Activated CD4-positive, alpha-beta T cell treated with anti-CD3 and anti-CD28 coated beads, Interleukin-2, amount 50 U/mL, for 16 hours (primary cell): ENCODE data around the gene DOCK2.
"Not testable (repeated sequence)": the region's sequence is repeated elsewhere in the genome, so short reads cannot be mapped to it uniquely, and the experiment has no call there.

Experiments
- DNase-seq: peaks from one replicate; pipeline ENCODE4 v3.0.0-alpha.2; 2020

The DOCK2 gene

DNA sequence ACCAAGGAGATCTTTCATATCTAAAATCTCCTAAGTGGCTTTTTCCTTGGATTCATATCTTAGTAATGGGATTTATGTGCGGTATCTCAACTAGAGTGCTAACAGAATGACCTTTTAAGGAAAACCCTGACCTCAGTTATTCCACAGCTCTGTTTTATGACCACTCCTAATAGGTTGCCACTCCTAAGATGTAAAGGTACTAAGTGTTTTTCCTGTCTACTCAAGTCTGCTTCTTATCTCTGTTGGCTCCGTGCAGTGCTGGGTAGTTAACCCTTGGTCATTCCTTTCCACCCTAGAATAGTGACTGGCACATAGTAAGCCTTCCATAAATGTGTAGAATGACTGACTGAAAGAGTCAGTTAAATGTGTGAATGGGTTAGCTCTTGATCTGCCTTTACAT is 161.4 kb downstream of the DOCK2 start:
- no peak for DNase-seq

DNA sequence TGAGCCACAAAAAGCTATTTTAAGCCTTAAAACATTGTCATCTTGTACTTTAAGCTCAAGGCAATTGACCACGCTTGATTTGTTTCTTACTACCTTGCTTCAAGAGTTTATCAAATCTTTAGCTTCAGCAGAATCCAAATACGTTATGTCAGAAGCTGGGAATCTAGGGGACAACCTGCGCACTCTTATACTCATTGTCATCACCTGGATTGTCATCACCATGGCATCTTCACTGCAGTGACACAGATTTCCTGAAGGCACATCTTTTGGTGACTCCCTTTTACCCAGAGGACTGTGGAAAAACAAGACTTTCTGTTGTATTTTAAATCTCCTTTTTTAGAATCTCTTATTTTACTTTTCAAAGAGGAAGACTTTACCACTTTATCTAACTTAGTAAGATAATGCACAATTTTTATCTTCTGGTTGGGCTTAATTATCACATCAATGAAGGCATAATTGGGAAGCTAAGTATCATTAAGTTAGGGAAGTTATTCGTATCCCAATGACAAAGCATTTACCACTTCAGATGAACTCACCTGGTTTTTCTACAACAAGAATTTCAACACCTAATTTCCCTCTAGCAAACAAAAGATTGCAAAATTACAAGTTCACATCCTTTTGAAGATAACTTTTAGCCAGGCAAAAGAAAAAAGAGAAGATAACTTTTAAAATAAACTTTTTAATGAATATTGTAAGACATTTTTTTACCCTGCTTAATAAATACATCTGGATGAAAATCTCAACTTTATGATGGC is 162.0 kb downstream of the DOCK2 start:
- no peak for DNase-seq

DNA sequence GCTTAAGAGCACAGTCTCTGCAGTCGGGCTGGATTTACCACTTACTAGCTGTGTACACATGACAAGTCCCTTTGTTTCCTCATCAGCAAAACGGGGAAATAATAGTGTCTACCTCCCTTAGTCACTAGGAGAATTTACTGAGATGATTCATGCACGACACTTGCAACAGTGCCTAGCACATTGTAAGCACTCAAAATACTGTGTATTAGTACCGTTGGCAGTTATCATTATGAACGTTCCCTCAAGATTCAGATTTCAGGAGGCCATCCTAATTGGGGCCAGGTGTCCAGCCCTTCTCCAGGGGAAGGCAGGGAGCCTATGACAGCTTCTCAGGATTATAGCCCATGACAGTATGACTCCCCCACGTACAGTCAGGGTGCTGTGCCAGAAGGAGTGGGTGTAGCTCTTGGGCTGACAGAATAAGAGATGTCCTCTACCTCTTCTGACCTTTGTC is 164.3 kb downstream of the DOCK2 start:
- DNase-seq, result peak; percentile 63

DNA sequence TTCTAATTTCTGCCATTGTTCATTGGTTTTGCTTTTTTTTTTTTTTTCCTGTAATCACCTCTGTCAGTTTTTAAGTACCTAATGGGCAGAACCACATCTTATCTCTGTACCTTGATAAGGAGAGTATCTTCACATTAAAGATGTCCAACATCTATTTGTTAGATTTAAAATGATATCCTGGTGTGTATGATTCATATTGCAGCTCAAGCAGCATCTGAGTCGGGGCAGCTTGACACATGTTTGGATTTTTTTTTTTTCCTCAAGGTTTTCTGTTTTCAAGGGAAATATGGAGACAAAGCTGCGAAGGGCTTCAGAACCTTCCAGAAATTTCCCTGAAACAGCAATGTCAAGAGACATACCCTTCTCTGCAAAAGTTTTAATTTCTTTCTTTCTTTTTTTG is 164.7 kb downstream of the DOCK2 start:
- DNase-seq, result no peak

DNA sequence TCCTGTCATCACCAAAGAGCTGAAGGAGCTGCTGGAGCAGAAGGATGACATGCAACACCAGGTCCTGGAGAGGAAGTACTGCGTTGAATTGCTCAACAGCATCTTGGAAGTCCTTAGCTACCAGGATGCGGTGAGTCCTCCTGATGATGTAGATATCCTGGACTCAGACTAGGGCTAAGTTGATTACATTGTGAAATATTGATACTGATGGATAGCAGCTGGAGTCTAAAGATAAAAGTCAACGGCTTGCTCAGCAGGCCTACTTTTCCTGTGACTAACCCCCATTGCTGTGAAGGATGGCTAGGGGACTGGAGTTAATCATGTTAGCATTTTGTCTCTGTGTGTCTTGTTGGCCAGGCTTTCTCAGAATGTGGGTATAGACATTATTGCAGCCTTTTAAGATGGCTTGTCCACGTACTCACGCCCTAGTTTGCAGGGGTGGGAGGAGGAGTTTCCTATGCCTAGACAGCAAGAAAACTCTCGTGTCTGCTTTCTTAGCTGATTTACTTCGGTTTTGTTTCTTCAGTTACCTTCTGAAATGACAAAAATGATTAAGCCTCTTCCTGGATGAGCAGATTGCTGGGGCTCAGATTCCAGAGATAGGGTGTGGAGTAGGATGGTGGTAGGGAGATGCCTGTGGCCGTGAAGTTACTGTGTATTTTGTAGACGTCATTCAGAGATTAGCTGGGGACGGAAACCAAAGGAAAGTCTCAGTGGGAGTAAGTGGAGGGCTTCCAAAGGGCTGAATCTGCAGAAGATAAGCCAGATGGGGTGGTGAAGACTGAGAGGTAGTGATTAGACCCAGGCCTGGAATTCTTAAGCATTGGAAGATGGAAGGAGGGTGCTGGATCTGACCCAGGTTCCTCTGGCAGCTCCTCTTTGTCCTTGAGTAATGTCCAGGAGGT is 166.3 kb downstream of the DOCK2 start:
- DNase-seq, result peak; percentile 12

DNA sequence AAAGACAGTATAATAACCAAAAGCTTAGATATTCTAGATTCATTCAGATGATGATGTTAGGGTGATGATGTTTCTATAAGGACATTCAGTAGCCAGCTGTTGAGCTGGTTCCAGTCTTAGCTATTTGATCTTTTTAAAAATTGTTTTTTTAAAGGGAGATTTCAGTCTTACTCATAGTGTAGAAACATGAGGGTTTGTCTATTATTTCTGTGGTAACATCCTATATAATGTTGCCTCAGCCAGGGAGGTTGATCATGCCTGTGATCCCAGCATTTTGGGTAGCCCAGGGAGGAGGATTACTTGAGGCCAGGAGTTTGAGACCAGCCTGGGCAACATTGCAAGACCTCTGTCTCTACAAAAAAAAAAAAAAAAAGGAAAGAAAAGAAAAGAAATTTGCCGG is 167.8 kb downstream of the DOCK2 start:
- DNase-seq, result peak; percentile 37

DNA sequence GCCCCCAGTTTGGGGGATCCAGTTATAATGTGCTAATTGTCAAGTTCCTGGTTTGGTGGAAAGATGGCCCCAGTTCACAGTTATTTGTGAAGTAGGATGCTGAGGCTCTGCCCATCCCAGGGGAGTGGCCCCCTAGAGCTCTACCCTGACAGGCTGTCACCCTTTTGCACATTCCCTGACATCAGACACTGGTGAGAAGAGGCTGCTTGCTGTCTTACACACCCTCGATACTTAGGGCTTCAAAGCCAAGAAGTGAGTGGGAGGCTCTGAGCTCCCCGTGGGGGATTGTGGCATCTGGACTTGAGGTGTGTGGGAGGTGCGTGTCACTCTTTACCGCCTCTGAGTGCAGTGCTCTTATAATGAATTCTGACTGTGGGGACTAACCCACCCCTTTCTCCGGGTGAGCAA is 168.5 kb downstream of the DOCK2 start:
- DNase-seq, result peak; percentile 77

DNA sequence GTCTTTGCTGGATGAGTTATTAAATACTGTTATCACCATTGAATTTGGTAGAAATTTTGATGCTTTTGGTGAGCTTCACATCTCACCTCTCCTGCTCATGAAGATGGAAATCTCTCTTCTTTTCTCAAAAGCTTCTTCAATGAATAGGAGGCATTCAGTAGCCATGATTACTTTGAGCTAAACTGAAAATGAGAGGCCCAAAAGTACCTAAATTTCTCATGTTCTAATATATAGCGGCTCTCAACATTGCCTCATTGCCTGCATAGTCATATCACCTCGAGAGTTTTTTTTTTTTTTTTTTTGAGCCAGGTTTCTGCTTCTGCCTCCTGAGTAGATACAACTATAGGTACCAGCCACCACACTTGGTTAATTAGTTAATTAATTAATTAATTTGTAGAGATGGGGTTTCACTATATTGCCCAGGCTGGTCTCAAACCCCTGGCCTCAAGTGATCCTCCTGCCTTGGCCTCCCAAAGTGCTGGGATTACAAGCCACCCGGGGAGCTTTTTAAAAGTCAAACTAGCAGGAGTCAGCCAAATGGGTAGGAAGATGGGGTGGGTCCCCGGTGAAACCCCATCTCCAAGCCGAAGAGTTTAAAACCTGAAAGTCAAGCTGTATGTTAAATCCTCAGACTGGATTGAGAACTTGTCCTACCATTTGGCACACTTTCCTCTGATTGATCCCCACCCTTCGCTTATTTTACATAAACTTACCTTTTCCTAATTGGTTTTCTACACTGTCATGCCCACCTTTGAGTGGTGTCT is 169.0 kb downstream of the DOCK2 start:
- DNase-seq, result peak; percentile 69

DNA sequence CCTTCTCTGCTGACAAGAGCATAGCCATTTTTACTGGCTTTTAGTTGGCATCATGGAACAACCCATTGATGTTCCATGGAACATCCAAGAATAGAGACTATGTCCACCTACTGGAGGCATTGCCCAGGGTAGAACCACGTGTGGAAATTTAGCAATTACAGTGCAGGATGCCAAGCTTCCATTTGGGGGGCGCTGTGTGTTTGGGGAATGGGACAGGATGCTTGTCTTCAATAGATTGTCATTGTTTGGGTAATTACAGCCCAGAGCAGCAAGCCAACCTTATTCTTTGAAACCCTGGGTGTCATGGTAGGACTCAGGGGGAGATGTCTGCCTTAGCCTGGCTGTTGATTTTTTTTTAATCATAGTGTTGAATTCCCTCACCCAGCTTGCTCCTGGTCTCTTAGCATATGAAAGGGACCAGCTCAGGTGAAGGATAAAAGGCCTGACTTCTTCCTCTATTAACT is 171.1 kb downstream of the DOCK2 start:
- DNase-seq, result no peak

DNA sequence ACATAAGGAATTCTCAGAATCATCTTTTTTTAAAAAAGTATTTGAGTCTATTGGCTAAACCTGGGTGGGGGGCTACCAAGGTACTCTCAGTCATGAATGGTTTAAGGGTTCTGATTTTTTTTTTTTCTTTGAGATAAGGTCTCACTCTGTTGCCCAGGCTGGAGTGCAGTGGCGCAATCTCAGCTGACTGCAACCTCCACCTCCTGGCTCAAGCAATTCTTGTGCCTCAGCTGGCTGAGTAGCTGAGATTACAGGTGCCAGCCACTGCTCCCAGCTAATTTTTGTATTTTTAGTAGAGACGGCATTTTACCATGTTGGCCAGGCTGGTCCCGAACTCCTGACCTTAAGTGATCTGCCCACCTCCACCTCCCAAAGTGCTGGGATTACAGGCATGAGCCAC is 171.8 kb downstream of the DOCK2 start:
- not testable (repeated sequence) for DNase-seq

DNA sequence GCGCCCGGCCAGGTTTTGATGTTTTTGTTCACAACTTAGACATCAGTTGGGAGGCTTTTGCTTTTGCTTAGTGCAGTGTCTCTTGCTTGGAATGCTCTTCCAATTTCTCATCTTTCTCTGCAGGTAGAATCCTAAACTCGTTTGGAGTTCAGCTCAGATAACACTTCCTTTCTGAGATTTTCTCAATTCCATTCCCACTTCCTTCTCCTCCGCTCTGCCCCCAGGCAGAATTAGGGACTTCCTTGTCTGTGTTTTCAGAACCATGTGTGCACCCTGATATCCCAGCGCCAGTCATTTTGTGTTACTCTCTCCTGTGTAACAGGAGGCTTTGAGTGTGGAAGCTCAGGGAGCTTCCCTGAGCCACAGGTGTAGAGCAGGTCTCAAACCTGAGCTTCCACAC is 172.2 kb downstream of the DOCK2 start:
- no peak for DNase-seq

DNA sequence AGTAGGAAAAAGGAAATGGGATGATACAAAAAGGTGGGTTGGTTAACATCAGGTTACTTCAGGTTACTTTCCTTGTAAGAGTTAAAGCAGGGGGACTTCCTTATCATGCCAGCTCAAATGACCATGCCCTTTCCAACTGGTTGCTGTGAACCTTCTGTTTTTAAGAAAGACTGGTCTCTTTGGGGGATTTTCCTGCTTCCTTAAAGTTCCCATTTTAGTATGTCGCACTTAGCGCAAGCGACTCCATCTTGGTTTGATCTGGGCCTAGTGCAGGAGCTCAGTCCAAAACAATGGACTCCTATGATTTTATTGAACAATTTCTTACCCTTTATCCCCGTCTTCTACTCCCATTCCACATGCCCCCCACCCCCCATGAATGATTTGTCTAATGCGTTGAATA is 173.4 kb downstream of the DOCK2 start:
- no peak for DNase-seq

DNA sequence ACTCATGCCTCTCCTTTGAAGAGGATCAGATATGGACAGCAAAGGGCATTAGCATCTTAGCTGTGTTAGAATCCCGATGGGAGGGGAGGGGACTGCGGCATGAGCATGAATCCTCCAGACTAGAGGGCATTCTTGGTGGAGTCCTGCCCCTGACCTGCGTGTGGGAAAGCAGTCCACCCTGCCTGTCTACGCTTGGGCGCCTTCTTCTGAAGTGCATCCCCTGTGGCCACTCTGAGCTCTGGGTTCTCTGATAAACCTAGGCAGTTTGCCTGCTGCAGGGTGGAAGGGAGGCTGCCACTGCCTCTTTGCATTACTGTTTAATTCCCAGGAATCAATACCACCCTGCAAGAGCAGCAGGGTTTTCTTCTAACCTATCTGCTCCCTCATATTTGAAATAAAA is 173.9 kb downstream of the DOCK2 start:
- no peak for DNase-seq

DNA sequence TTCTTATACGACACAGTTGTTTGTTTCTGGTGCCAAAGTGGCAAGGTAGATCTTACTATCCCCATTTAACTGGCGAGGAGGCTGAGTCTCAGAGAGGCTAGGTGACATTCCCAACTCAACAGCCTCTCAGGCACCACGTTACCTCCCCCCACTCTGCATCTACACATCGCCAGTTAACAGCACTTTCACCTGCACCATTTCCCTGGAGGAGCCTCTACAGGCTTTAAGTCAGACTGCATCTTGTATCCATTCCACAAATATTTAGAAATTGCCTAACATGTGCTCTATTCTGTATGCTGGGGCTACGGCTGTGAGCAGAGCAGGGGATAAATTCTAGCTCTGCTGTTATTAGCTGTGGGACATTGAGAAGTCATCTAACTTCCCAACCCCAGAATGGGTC is 174.6 kb downstream of the DOCK2 start:
- DNase-seq, result no peak

DNA sequence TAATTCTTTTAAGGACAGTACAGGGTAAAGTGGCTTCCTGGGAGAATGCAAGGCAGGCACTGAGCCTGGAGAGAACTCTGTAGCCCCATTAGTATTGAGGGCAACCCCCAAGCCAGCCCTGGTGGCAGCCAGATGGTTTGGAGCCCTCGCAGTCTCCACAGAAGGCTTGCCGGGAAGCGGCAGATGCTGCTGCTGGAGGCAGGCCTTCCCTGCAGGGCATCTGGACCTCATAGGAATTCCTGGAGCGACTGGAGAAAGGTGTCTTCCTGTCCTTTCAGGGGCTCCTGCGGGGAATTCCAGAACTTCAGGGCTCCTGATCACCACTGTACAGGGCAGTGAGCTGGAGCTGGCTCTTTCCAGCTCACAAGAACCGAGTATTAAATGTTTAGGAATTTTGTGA is 175.7 kb downstream of the DOCK2 start:
- no peak for DNase-seq

DNA sequence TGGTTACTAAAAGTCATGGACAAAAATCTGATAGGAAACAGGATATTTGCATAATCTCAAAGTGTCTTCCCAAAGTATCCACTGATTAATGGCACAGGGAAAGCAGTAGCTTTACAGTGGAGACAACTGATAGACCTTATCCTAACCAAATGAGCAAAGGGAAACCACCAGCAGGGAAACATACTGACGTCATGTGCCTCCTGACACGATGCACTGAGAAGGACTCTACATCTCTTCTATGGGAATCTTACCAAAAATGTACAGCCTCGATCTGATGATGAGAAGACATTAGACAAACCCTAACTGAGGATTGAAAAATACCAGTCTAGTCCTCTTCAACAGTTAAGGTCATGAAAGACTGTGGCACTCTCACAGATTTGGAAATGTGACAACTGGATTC is 177.0 kb downstream of the DOCK2 start:
- DNase-seq, result no peak

DNA sequence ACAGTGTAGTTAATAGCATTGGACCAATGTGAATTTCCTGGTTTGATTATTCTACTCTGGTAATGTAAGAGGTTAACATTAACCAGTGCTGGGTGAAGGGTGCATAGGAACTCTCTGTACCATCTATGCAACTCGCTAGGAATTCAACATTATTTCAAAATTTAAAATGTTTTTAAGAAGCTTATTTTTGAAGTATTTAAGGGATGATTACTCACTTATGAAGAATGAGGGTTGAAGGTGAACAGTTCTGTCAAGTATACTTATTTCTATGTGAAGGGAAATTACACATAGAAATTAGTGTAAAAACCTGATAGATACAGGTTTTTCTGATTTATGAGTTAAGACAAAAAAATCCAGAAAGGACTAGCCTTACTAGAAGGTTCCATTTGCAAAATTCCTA is 177.4 kb downstream of the DOCK2 start:
- no peak for DNase-seq

DNA sequence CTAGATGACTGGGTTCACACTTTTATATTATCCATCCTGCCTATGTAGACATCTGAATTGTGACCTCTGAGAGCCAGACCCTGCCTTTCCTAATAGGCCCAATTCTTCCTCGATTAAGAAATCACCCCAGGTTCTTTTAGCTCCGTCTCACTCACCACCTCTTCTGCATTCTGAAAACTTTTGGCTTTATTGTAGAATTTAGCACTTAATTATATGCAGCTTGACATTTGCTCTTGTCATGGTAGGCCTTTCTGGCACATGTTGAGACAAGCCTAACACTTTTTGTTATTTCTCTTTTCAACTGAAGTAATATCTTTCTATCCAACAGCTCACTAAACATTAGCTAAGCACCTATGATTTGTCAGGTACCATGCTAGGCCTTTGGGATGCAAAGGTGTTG is 180.0 kb downstream of the DOCK2 start:
- DNase-seq, result no peak

DNA sequence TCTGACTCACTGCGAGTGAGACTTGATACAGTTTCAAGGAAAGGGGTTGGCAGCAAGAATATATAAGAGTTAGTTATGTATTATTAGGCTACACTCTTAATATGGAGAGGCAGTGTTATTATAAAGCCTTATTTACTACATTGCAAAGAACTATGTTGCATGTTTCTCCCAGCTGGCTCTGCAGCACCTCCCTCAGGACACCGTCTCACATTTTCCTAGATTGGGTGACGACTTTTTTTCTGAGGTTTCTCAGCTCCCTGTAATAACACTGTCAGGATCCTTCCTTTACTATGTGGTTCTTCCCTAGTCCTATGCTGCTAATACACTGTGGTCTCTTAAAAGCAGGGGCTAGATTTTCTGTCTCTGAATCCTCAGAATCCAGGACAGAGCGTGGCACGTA is 189.5 kb downstream of the DOCK2 start:
- DNase-seq, result no peak

DNA sequence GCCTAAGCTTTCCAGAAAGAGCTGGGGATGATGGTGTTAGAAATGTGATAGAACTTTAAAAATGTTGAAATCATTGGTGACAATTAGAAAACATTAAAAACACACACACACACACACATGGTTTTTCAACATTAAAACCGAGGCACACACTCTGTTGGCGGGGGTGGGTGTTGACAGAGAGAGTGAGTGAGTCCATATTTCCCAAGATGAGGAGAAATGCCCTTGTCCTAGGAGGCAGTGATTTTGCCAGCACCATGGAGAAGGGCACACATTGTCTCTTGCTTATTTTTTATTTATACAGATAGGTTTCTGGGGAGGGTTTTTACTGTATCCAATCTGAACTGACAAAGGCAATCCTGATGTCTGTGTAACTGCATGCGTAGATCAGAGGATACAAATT is 190.7 kb downstream of the DOCK2 start:
- DNase-seq, result no peak

DNA sequence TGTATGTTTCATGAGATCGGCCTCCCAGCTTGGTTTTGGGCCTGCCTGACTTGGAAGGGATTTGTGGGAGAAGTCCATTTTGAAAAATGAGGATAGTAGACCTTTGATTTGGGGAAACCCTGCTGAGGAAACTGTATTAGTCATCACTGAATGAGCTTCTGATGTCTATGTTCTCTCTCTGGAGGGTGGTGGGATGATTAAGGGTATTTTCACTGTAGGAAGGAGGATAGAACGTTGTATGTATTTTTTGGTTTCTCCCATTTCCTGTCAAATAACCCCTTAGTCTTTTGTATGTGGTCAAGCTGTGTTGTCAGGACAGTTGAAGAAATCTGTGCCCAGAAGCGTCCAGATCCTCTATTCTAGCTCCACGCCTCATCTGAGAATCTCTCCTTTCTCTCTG is 191.3 kb downstream of the DOCK2 start:
- DNase-seq, result peak; percentile 8

DNA sequence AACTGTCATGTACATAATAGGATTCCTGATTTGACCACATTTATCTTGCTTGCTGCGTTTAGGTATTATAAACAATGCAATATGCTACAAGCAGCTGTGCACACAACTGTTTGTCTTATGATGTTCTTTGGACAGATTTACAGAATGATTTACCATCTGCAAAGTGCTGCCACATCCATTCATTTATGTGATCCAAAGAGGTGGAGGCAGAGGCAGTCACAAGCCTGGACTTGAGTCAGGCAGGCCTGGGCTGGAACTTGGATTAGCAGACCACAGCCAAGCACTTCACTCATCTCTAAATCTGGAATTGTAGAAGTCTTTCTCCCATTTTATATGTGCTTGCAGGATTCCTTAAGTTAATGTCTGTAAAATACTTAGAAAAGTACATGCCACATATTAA is 194.3 kb downstream of the DOCK2 start:
- no peak for DNase-seq

DNA sequence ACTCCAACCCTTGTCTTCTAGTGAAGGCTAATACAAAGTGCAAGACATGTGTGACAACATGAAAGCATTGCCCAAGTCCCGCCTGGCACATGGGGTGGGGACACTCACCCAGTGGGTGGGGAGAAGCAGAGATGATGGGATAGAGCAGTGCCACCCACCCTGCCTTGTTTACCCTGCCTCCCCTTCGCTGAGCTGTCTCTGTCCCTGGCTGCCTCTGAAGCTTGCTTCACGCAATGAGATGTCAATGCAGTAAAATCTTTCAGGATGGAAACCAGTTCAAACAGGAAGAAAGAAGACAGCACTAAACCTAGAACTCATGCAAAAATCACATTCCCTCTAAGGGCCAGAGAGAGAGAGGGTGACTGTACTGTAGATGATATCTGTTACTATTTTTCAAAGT is 195.2 kb downstream of the DOCK2 start:
- DNase-seq, result peak; percentile 8
